Transverse colon (tissue), 3 donors: Measurements from ENCODE around the gene HGFAC.

Experiments used
- EP300 ChIP-seq: sonication (generic); formaldehyde crosslinking; IDR thresholded peaks from one replicate; pipeline ENCODE4 v1.6.1; 2017; ENCODE audit warnings: antibody characterized with exemption, low read depth
- POLR2A ChIP-seq: fragments of 450-650 bp; IDR thresholded peaks from one replicate; pipeline ENCODE4 v1.6.1; 2016; ENCODE audit warnings: antibody characterized with exemption, mild to moderate bottlenecking, moderate library complexity
- TF ChIP-seq, protein P1 (sequence below), 5 experiments: fragments of 200-600 bp in 3 of 5; fragments of 450-650 bp in 2 of 5; sonication (generic) in 3 of 5; IDR thresholded peaks; 1 replicate in 2 of 5; 2 replicates in 3 of 5; pipeline ENCODE4 v1.5.1; 2016 to 2017; ENCODE audit warnings: antibody characterized with exemption in 5 of 5, inconsistent platforms in 3 of 5, mild to moderate bottlenecking in 2 of 5, moderate library complexity in 1 of 5

DNA sequence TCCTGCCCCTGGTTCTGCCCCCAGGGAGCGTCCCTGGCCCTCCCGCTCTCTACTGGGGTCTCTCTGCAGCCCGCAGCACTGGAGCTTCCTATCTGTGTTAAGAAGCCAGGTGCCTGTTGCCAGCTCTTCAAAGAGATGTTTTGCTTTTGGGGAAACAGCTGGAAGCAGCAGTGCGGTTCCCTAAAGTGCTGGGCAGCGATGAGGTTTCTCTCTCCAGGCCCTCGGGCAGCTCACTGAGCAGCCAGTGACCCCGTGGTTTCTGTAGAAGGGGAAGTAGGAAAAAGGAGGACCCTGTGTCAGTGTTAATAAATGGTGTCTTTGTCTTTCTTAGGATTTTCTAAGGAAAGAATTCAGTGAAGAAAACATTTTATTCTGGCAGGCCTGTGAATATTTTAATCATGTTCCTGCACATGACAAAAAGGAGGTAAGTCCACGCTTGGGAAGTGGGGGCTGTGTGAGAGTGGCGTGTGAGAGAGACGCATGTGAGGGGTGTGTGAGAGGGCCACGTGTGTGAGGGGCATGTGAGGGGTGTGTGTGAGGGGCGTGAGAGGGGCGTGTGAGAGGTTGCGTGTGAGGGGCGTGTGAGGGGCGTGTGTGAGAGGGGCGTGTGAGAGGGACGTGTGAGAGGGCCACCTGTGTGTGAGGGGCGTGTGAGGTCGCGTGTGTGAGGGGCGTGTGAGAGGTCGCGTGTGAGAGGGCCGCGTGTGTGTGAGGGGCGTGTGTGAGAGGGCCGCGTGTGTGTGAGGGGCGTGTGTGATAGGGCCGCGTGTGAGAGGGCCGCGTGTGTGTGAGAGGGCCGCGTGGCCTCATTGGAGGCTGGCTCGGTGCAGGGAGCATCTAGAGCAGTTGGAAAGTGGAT, 27.1 kb upstream of the HGFAC start:
- TF ChIP-seq, protein P1, sequence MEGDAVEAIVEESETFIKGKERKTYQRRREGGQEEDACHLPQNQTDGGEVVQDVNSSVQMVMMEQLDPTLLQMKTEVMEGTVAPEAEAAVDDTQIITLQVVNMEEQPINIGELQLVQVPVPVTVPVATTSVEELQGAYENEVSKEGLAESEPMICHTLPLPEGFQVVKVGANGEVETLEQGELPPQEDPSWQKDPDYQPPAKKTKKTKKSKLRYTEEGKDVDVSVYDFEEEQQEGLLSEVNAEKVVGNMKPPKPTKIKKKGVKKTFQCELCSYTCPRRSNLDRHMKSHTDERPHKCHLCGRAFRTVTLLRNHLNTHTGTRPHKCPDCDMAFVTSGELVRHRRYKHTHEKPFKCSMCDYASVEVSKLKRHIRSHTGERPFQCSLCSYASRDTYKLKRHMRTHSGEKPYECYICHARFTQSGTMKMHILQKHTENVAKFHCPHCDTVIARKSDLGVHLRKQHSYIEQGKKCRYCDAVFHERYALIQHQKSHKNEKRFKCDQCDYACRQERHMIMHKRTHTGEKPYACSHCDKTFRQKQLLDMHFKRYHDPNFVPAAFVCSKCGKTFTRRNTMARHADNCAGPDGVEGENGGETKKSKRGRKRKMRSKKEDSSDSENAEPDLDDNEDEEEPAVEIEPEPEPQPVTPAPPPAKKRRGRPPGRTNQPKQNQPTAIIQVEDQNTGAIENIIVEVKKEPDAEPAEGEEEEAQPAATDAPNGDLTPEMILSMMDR (IDR thresholded peaks at IDR 0.05), result no peak
- TF ChIP-seq POLR2A (no peak), EP300 (no peak)
